Endodermal cell (in vitro differentiated cells): Measurements from ENCODE around the gene CWC22. TPM values are rescaled to one million over a fixed set of nuclear protein-coding genes. Genes with fewer than 3 reads are reported as not detected.

Experiments
- DNase-seq: peaks from one replicate; pipeline ENCODE4 v3.0.0-alpha.2; 2017
- H3K27ac ChIP-seq: 2 replicates; pipeline ENCODE4 v1.5.1; 2013; ENCODE audit warnings: mild to moderate bottlenecking, low read depth, low read length, moderate library complexity
- H3K27me3 ChIP-seq: 2 replicates; pipeline ENCODE4 v1.6.1; 2013; ENCODE audit warnings: mild to moderate bottlenecking, low read length, moderate library complexity; ENCODE audit not compliant: insufficient read depth, control insufficient read depth, poor library complexity, severe bottlenecking
- H3K36me3 ChIP-seq: 2 replicates; pipeline ENCODE4 v1.7.0; 2013; ENCODE audit warnings: mild to moderate bottlenecking, low read length, moderate library complexity; ENCODE audit not compliant: control insufficient read depth, insufficient read depth
- H3K4me1 ChIP-seq: one replicate; pipeline ENCODE4 v1.7.0; 2013; ENCODE audit warnings: low read length; ENCODE audit not compliant: control insufficient read depth, insufficient read depth
- H3K4me3 ChIP-seq: 2 replicates; pipeline ENCODE4 v1.5.1; 2013; ENCODE audit warnings: mild to moderate bottlenecking, low read length, moderate library complexity
- H3K9ac ChIP-seq: 2 replicates; pipeline ENCODE4 v1.6.1; 2013; ENCODE audit warnings: mild to moderate bottlenecking, low read length, moderate library complexity; ENCODE audit not compliant: poor library complexity, severe bottlenecking; ENCODE audit errors: extremely low read depth
- H3K9me3 ChIP-seq: 2 replicates; pipeline ENCODE4 v1.6.1; 2013; ENCODE audit warnings: mild to moderate bottlenecking, low read length, moderate library complexity; ENCODE audit not compliant: control insufficient read depth
- H3K27ac Mint-ChIP-seq: 2 replicates; pipeline ENCODE4 v1.8.0; 2020; ENCODE audit warnings: mixed read lengths
- H3K27me3 Mint-ChIP-seq: 2 replicates; pipeline ENCODE4 v1.8.0; 2021; ENCODE audit warnings: mild to moderate bottlenecking, mixed read lengths; ENCODE audit not compliant: insufficient read depth
- H3K36me3 Mint-ChIP-seq: 2 replicates; pipeline ENCODE4 v1.8.0; 2020; ENCODE audit warnings: low read depth, mixed read lengths
- H3K4me1 Mint-ChIP-seq: 2 replicates; pipeline ENCODE4 v1.8.0; 2020; ENCODE audit warnings: mixed read lengths
- H3K4me3 Mint-ChIP-seq: 2 replicates; pipeline ENCODE4 v1.8.0; 2020; ENCODE audit warnings: mild to moderate bottlenecking, moderate library complexity, mixed read lengths
- H3K9me3 Mint-ChIP-seq: 2 replicates; pipeline ENCODE4 v1.8.0; 2020; ENCODE audit warnings: mild to moderate bottlenecking, mixed read lengths
- WGBS, 2 experiments: methylation state at CpG; one replicate each; pipeline versions ENCODE4 v1.1.5 to v1.1.7; 2013; ENCODE audit warnings: missing lambda C conversion rate in 2 of 2, mixed read lengths in 1 of 2; ENCODE audit not compliant: insufficient coverage in 1 of 2, insufficient read length in 1 of 2; 5-methylcytosine and 5-hydroxymethylcytosine counted together
- total RNA-seq, 2 donors: library from RNA; stranded (reverse); fragmentation: NEBNext Ultra II Directional in 1 of 2; extraction: Animal tissue kit (Norgen Biotek cat#: 25700) in 1 of 2; gene quantifications; 2 replicates in 1 of 2; 3 replicates in 1 of 2; pipeline ENCODE4 v1.2.1, GENCODE V29; 2021
- TF ChIP-seq, protein P1 (sequence below): fragments of 200-600 bp; sonication (generic); conservative IDR thresholded peaks from 2 replicates; pipeline ENCODE4 v1.5.0; 2021; ENCODE audit warnings: antibody characterized with exemption, mild to moderate bottlenecking

CWC22 gene
- total RNA-seq, 2 donors from 2014 or later: 33.4 to 43.5 TPM

DNA sequence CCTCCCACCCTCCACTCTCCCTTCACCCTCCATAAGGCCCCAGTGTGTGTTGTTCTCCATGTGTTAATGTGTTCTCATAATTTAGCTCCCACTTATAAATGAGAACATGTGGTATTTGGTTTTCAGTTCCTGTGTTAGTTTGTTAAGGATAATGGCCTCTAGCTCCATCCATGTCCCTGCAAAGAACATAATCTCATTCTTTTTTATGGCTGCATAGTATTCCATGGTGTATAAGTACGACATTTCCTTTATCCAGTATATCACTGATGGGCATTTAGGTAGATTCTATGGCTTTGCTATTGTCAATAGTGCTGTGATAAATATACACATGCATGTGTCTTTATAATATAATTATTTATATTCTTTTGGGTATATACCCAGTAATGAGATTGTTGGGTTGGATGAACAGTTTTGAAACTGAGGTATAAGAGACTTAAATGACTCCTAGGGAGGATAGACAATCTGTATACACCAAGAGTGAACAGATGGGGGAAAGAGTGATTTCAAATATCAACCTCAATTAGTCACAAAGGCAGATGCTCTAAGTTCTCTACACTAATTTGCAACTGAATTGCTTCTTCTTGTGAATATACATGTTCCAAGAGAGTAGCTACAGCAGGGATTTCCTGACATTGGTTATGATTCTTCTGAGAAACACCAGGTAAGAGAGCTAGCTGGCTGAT lies 23.7 kb downstream of the CWC22 start:
- Mint-ChIP-seq H3K36me3 (peaks cover 77% of the 10 kb centered on the region), H3K9me3 (no peaks in the 10 kb centered on the region), H3K4me3 (no peak overlapping the region), H3K27ac (no peak overlapping the region), H3K4me1 (no peaks in the 10 kb centered on the region), H3K27me3 (no peaks in the 10 kb centered on the region)
- H3K27ac ChIP-seq: no peak overlapping the region
- H3K4me3 ChIP-seq: no peak overlapping the region
- TF ChIP-seq, protein P1, sequence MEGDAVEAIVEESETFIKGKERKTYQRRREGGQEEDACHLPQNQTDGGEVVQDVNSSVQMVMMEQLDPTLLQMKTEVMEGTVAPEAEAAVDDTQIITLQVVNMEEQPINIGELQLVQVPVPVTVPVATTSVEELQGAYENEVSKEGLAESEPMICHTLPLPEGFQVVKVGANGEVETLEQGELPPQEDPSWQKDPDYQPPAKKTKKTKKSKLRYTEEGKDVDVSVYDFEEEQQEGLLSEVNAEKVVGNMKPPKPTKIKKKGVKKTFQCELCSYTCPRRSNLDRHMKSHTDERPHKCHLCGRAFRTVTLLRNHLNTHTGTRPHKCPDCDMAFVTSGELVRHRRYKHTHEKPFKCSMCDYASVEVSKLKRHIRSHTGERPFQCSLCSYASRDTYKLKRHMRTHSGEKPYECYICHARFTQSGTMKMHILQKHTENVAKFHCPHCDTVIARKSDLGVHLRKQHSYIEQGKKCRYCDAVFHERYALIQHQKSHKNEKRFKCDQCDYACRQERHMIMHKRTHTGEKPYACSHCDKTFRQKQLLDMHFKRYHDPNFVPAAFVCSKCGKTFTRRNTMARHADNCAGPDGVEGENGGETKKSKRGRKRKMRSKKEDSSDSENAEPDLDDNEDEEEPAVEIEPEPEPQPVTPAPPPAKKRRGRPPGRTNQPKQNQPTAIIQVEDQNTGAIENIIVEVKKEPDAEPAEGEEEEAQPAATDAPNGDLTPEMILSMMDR: no peak
- 100% methylated on average over 1 of the region's 1 CpG; no CpG with 5 or more reads in 1 of the 2 experiments for WGBS, 2 experiments
- peaks cover 92% of the 10 kb centered on the region for H3K36me3 ChIP-seq
- H3K9ac ChIP-seq: no peak overlapping the region
- H3K9me3 ChIP-seq: no peaks in the 10 kb centered on the region
- no peak for DNase-seq
- H3K27me3 ChIP-seq: no peaks in the 10 kb centered on the region
- no peaks in the 10 kb centered on the region for H3K4me1 ChIP-seq

DNA sequence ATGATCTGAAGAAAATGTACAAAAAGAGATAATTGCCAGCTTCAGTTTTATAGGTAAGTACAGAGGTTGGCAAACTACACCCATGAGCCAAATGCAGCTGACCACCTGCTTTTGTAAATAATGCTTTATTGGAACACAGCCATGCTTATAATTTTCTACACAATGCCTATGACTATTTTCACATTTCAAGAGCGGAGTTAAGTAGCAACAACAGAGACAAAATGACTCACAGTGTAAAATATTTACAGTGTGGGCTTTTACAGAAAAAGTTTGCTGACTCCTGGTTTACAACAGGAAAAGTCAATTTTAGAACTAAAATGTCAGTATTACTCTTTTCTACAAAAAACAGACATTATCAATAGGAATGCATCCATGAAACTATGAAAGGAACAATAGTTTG lies 26.0 kb downstream of the CWC22 start:
- no peak for DNase-seq
- WGBS, 2 experiments: 100% methylated on average over 1 of the region's 1 CpG
- Mint-ChIP-seq H3K36me3 (peaks cover 78% of the 10 kb centered on the region), H3K27me3 (no peaks in the 10 kb centered on the region), H3K4me3 (no peak overlapping the region), H3K9me3 (no peaks in the 10 kb centered on the region), H3K4me1 (no peaks in the 10 kb centered on the region), H3K27ac (no peak overlapping the region)
- H3K9ac ChIP-seq: no peak overlapping the region
- no peaks in the 10 kb centered on the region for H3K9me3 ChIP-seq
- H3K27ac ChIP-seq: no peak overlapping the region
- TF ChIP-seq, protein P1: no peak
- H3K4me1 ChIP-seq: no peaks in the 10 kb centered on the region
- peaks cover 92% of the 10 kb centered on the region for H3K36me3 ChIP-seq
- H3K27me3 ChIP-seq: no peaks in the 10 kb centered on the region
- no peak overlapping the region for H3K4me3 ChIP-seq

DNA sequence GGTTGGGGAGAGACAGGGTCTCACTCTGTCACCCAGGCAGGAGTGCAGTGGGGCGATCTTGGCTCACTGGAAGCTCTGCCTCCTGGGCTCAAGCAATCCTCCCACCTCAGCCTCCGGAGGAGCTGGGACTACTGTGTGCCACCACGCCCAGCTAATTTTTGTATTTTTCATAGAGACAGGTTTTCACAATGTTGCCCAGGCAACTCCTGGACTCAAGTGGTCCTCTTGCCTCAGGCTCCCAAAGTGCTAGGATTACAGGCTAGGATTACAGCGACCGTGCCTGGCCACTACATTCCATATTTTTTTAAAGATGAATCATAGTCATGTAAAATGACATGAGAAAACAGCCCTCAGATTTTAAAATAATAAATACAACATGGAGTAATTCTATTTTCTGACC lies 32.3 kb downstream of the CWC22 start:
- Mint-ChIP-seq H3K27me3 (no peaks in the 10 kb centered on the region), H3K4me3 (no peak overlapping the region), H3K4me1 (no peaks in the 10 kb centered on the region), H3K9me3 (no peaks in the 10 kb centered on the region), H3K27ac (no peak overlapping the region), H3K36me3 (peaks cover 55% of the 10 kb centered on the region)
- no peak overlapping the region for H3K4me3 ChIP-seq
- H3K27me3 ChIP-seq: no peaks in the 10 kb centered on the region
- DNase-seq: no peak
- TF ChIP-seq, protein P1: no peak
- H3K27ac ChIP-seq: no peak overlapping the region
- 91 to 100% methylated on average over 1 to 5 of the region's 5 CpGs for WGBS, 2 experiments
- H3K4me1 ChIP-seq: no peaks in the 10 kb centered on the region
- no peak overlapping the region for H3K9ac ChIP-seq
- peaks cover 84% of the 10 kb centered on the region for H3K36me3 ChIP-seq
- peaks cover 4% of the 10 kb centered on the region for H3K9me3 ChIP-seq
